GM18526 (cell line): ENCODE measurements around the gene RNF146.

Experiments used
- POLR2A ChIP-seq: IDR thresholded peaks from 3 replicates; pipeline ENCODE4 v1.6.1; 2011; ENCODE audit not compliant: insufficient read length; ENCODE audit errors: extremely low read depth

Gene RNF146

GRCh38 chr6:127305741-127306140 is 39.1 kb downstream of the RNF146 start:
- no peak for TF ChIP-seq POLR2A

GRCh38 chr6:127317388-127318128 is 50.9 kb downstream of the RNF146 start:
- TF ChIP-seq POLR2A = no peak

- no peak for TF ChIP-seq POLR2A
Measured at GRCh38 chr6:127319686-127320085, 53.0 kb downstream of the RNF146 start.

GRCh38 chr6:127328043-127328609 is 61.5 kb downstream of the RNF146 start:
- TF ChIP-seq POLR2A = no peak

GRCh38 chr6:127332383-127332961 is 65.8 kb downstream of the RNF146 start:
- TF ChIP-seq POLR2A = no peak
